Adrenal gland (tissue), 12 donors: ENCODE results near the gene HECTD3. TPM values are rescaled to one million over a fixed set of nuclear protein-coding genes. Genes with fewer than 3 reads are reported as not detected.

ENCODE experiments used
- DNase-seq, 7 donors: peaks; one replicate each; pipeline ENCODE4 v3.0.0-alpha.2; 2019 to 2020
- H3K27ac ChIP-seq, 5 donors: fragments of 200-600 bp; sonication (generic) in 4 of 5; 1 replicate in 3 of 5; 2 replicates in 2 of 5; pipeline versions ENCODE4 v1.5.1 to v1.8.0; 2016 to 2020; ENCODE audit warnings: mild to moderate bottlenecking in 1 of 5
- H3K27me3 ChIP-seq: fragments of 200-600 bp; 2 replicates; pipeline ENCODE4 v1.8.0; 2021
- H3K36me3 ChIP-seq, 2 donors: fragments of 200-600 bp; replicated peaks in 1 of 2; 1 replicate in 1 of 2; 2 replicates in 1 of 2; pipeline versions ENCODE4 v1.5.1 to v1.8.0; 2018 to 2022
- H3K4me1 ChIP-seq, 2 donors: fragments of 200-600 bp; replicated peaks in 1 of 2; 1 replicate in 1 of 2; 2 replicates in 1 of 2; pipeline versions ENCODE4 v1.5.1 to v1.8.0; 2018 to 2021
- H3K4me3 ChIP-seq, 4 donors: fragments of 200-600 bp; sonication (generic) in 3 of 4; one replicate each; pipeline ENCODE4 v1.5.1; 2016 to 2018
- H3K9me3 ChIP-seq, 3 donors: fragments of 200-600 bp; sonication (generic) in 1 of 3; replicated peaks in 1 of 3; 1 replicate in 2 of 3; 2 replicates in 1 of 3; pipeline versions ENCODE4 v1.5.1 to v1.8.0; 2016 to 2021
- POLR2A ChIP-seq, 2 donors: fragments of 450-650 bp; IDR thresholded peaks; one replicate each; pipeline ENCODE4 v1.6.1; 2017; ENCODE audit warnings: antibody characterized with exemption in 2 of 2, mild to moderate bottlenecking in 2 of 2, moderate library complexity in 1 of 2
- WGBS, 4 donors: extraction: QIAGEN DNeasy Blood & Tissue Kit in 2 of 4; methylation state at CpG; one replicate each; pipeline versions ENCODE4 v1.1.5 to v1.1.7; 2013 to 2017; 5-methylcytosine and 5-hydroxymethylcytosine counted together
- intact Hi-C, 2 donors: fragments of 100-400 bp; cut with DNase I; formaldehyde crosslinking; loops; one replicate each; pipeline versions ENCODE4 v1.14.1 to v1.15.0; 2022 to 2023
- polyA plus RNA-seq, 3 donors: library from polyadenylated mRNA; stranded (reverse); fragments of 200-250 nt in 2 of 3; fragments of 350-450 nt in 1 of 3; fragmentation: Illumina TruSeq in 1 of 3; extraction: RNeasy Lipid Tissue Mini Kit (QIAGEN cat#74804) in 1 of 3; gene quantifications; one replicate each; pipeline ENCODE4 v1.2.3, GENCODE V29; 2013 to 2014
- total RNA-seq, 9 donors: library from RNA; depleted of rRNA in 4 of 9; stranded (reverse); fragments of >200 nt in 4 of 9; fragments of 120-200 nt in 1 of 9; fragmentation: NEBNext Ultra II Directional in 1 of 9; extraction: Animal tissue kit (Norgen Biotek cat#: 25700) in 1 of 9; gene quantifications; one replicate each; pipeline versions ENCODE4 v1.1.0 to v1.2.4, GENCODE V29; 2013 to 2023
- TF ChIP-seq, protein P1 (sequence below), 6 experiments: fragments of 450-650 bp in 4 of 6; fragments of 200-600 bp in 2 of 6; sonication (generic) in 1 of 6; IDR thresholded peaks; 1 replicate in 5 of 6; 2 replicates in 1 of 6; pipeline versions ENCODE4 v1.5.1 to v1.8.0; 2016 to 2021; ENCODE audit warnings: antibody characterized with exemption in 6 of 6, mild to moderate bottlenecking in 2 of 6, moderate library complexity in 1 of 6
- donor health status: healthy with polysubstance abuse.
- donor health status: Bipolar disorder and iron deficiency.
- donor health status: DM: yes; HTN: yes; CAD: no.
- donor health status: DM: no; HTN: no; CAD: no.
- donor health status: DM: no; HTN: no; CAD: no.
- donor health status: DM: yes; HTN: yes; CAD: no.

Gene HECTD3
- total and polyA plus RNA-seq, 12 donors = 17.2 to 73.7 (median 50.8) TPM

DNA sequence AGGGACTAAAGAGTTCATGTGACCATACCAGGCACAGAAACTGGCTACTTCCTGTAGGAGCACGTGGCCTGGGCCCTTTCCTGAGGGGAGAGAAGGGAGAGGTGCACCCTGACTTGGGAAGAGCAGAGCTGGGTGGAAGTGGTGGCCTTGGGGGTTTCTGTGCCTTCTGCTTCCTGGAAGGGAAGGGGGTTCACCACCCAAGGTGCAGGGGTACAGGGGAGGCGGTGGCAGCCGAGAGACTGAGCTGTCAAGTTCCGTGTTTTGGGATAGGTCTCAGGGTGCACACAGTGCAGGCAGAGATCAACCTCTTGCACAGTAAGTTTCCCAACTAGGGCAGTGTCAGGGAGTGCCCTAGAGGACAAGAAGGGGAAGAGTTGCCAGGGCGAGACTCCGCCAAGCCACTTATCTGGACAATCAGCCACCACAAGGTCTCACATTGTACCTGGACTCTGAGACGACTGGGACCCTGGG, 10.1 kb downstream of the HECTD3 start:
- WGBS, 4 donors = 39 to 48% (median 46%) methylated on average over 6 to 7 of the region's 7 CpGs
- H3K36me3 ChIP-seq = peaks cover 0 to 44% of the 10 kb centered on the region in 2 donors
- intact Hi-C loops = loop anchor here in 1 of 2 donors (5.0 kb wide), 1 partner anchor 159 kb away; the partner anchor contains the start of gene PTCH2
- peak overlapping the region in 1 of 5 donors; percentile 42 for H3K27ac ChIP-seq
- peak; percentile 28 to 84 (median 73) for DNase-seq
- H3K9me3 ChIP-seq = no peaks in the 10 kb centered on the region
- peaks cover 0 to 6% of the 10 kb centered on the region in 2 donors for H3K4me1 ChIP-seq
- no peak overlapping the region for H3K4me3 ChIP-seq
- TF ChIP-seq, protein P1, sequence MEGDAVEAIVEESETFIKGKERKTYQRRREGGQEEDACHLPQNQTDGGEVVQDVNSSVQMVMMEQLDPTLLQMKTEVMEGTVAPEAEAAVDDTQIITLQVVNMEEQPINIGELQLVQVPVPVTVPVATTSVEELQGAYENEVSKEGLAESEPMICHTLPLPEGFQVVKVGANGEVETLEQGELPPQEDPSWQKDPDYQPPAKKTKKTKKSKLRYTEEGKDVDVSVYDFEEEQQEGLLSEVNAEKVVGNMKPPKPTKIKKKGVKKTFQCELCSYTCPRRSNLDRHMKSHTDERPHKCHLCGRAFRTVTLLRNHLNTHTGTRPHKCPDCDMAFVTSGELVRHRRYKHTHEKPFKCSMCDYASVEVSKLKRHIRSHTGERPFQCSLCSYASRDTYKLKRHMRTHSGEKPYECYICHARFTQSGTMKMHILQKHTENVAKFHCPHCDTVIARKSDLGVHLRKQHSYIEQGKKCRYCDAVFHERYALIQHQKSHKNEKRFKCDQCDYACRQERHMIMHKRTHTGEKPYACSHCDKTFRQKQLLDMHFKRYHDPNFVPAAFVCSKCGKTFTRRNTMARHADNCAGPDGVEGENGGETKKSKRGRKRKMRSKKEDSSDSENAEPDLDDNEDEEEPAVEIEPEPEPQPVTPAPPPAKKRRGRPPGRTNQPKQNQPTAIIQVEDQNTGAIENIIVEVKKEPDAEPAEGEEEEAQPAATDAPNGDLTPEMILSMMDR (IDR thresholded peaks at IDR 0.05) = peak in 5 of 6 experiments; percentile 26 to 42 (median 32)
- TF ChIP-seq POLR2A (IDR thresholded peaks at IDR 0.05) = no peak
- H3K27me3 ChIP-seq = no peaks in the 10 kb centered on the region

DNA sequence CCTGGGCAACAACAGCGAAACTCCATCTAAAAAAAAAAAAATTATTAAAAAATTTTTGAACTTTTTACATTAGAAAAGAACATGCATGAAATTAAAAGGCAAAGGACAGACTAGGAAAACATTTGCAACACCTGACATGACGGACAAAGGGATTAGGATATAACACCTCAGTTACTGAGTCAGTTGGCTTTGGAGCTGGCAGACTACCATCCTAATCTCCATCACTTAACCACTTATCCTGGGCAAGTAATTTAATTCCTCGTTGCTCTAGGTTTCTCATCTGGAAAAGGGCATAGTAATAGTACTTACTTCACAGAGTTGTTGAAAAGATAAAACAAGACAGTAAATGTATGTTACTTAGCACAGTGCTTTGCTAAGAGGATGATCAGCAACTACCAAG, 11.9 kb downstream of the HECTD3 start:
- Histone ChIP-seq H3K27ac (no peak overlapping the region), H3K4me3 (no peak overlapping the region), H3K27me3 (no peaks in the 10 kb centered on the region), H3K36me3 (peaks cover 0 to 26% of the 10 kb centered on the region in 2 donors), H3K9me3 (no peaks in the 10 kb centered on the region), H3K4me1 (peaks cover 0 to 6% of the 10 kb centered on the region in 2 donors)
- intact Hi-C loops = no loop called here
- no peak for DNase-seq
- 72 to 83% (median 78%) methylated on average over 3 of the region's 3 CpGs for WGBS, 4 donors
- no peak for TF ChIP-seq POLR2A (IDR thresholded peaks at IDR 0.05)
- TF ChIP-seq, protein P1 (IDR thresholded peaks at IDR 0.05) = no peak

- no peaks in the 10 kb centered on the region for H3K9me3 ChIP-seq
- H3K4me1 ChIP-seq = peaks cover 0 to 1% of the 10 kb centered on the region in 2 donors
- H3K4me3 ChIP-seq = no peak overlapping the region
- DNase-seq = no peak
- H3K36me3 ChIP-seq = no peaks in the 10 kb centered on the region
- intact Hi-C loops = no loop called here
- WGBS, 4 donors = 86 to 88% (median 87%) methylated on average over 7 of the region's 7 CpGs
- H3K27ac ChIP-seq = no peak overlapping the region
- TF ChIP-seq POLR2A (IDR thresholded peaks at IDR 0.05) = no peak
- TF ChIP-seq, protein P1 (IDR thresholded peaks at IDR 0.05) = no peak
- no peaks in the 10 kb centered on the region for H3K27me3 ChIP-seq
These were observed 15.5 kb downstream of the HECTD3 start for GRCh38 chr1:44995467-44996238.

GRCh38 chr1:44994309-44994898, 16.7 kb downstream of the HECTD3 start:
- Histone ChIP-seq H3K4me3 (no peak overlapping the region), H3K4me1 (no peaks in the 10 kb centered on the region), H3K9me3 (no peaks in the 10 kb centered on the region), H3K36me3 (no peaks in the 10 kb centered on the region), H3K27me3 (no peaks in the 10 kb centered on the region), H3K27ac (no peak overlapping the region)
- WGBS, 4 donors = 68 to 76% (median 73%) methylated on average over 7 of the region's 7 CpGs
- DNase-seq = no peak
- intact Hi-C loops = no loop called here
- no peak for TF ChIP-seq POLR2A (IDR thresholded peaks at IDR 0.05)
- TF ChIP-seq, protein P1 (IDR thresholded peaks at IDR 0.05) = no peak
